K562 (cell line): ENCODE results near the gene NDFIP1. TPM values are rescaled to one million over a fixed set of nuclear protein-coding genes. Genes with fewer than 3 reads are reported as not detected.

Experiments used
- MECOM ChIP-seq: fragments of 250-450 bp; sonication (Bioruptor Pico); IDR thresholded peaks from 2 replicates; pipeline ENCODE4 v1.8.0; 2022; ENCODE audit warnings: inconsistent platforms
- NCOA6 ChIP-seq: fragments of 450-650 bp; IDR thresholded peaks from 2 replicates; pipeline ENCODE4 v1.6.1; 2017; ENCODE audit warnings: mild to moderate bottlenecking
- SRF ChIP-seq, 2 experiments: fragments of 250-450, 450-650 bp in 1 of 2; sonication (Bioruptor Pico) in 1 of 2; sonication (generic) in 1 of 2; formaldehyde crosslinking; IDR thresholded peaks; 2 replicates each; pipeline versions ENCODE4 v1.5.0 to v1.5.1; 2020 to 2022; ENCODE audit warnings: mild to moderate bottlenecking in 1 of 2, missing genetic modification reagents in 1 of 2
- ZKSCAN8 ChIP-seq: fragments of 200-800 bp; sonication (Bioruptor generic); IDR thresholded peaks from 2 replicates; pipeline ENCODE4 v1.6.1; 2016; ENCODE audit warnings: missing genetic modification characterization, missing compliant biosample characterization
- ZNF583 ChIP-seq: fragments of 250-450 bp; sonication (Bioruptor Pico); IDR thresholded peaks from 2 replicates; pipeline ENCODE4 v1.4.0; 2020
- polyA plus RNA-seq, 8 experiments: library from polyadenylated mRNA; depleted of rRNA in 4 of 8; stranded (reverse) in 5 of 8; unstranded in 3 of 8; fragments of >200 nt; fragmentation: Nextera tagmentation in 2 of 8; fragmentation: Illumina TruSeq in 1 of 8; extraction: Ambion mirVana in 2 of 8; extraction: Trizol in 1 of 8; gene quantifications; 2 replicates each; pipeline versions ENCODE4 v1.2.1 to v1.2.3, GENCODE V29; 2011 to 2014; ENCODE audit warnings: inconsistent platforms in 1 of 8, missing spikeins in 1 of 8
- total RNA-seq, 7 experiments: library from RNA; depleted of rRNA in 6 of 7; stranded (reverse); fragments of >200 nt in 6 of 7; fragmentation: Illumina TruSeq in 2 of 7; extraction: Trizol in 2 of 7; gene quantifications; 2 replicates each; pipeline versions ENCODE4 v1.2.1 to v1.2.3, GENCODE V29; 2011 to 2021; ENCODE audit warnings: low replicate concordance in 1 of 7
- TF ChIP-seq, protein P1 (sequence below): fragments of 450-650 bp; IDR thresholded peaks from 2 replicates; pipeline ENCODE4 v1.7.0; 2016; ENCODE audit warnings: borderline replicate concordance
- TF ChIP-seq, protein P2 (sequence below), 2 experiments: IDR thresholded peaks; 2 replicates each; pipeline ENCODE4 v1.6.1; 2012; ENCODE audit warnings: improper control_type of control experiment in 2 of 2, low read depth in 2 of 2, low read length in 2 of 2, borderline replicate concordance in 1 of 2
- TF ChIP-seq, protein P3 (sequence below), 2 experiments: fragments of 200-800 bp in 1 of 2; sonication (Bioruptor generic) in 1 of 2; sonication (generic) in 1 of 2; formaldehyde crosslinking in 1 of 2; IDR thresholded peaks in 1 of 2; conservative IDR thresholded peaks in 1 of 2; 2 replicates each; pipeline versions ENCODE4 v1.5.0 to v1.6.1; 2016 to 2020; ENCODE audit warnings: missing compliant biosample characterization in 1 of 2, missing genetic modification characterization in 1 of 2, missing genetic modification reagents in 1 of 2
- TF ChIP-seq, protein P4 (sequence below): fragments of 250-450 bp; sonication (Bioruptor Pico); IDR thresholded peaks from 2 replicates; pipeline ENCODE4 v1.4.0; 2020
- TF ChIP-seq, protein P5 (sequence below): fragments of 250-450 bp; sonication (Bioruptor Pico); IDR thresholded peaks from 2 replicates; pipeline ENCODE4 v1.4.0; 2020; ENCODE audit warnings: mild to moderate bottlenecking

Gene NDFIP1
- total and polyA plus RNA-seq, 9 of the 15 experiments (the other 6 are each of a cell fraction or from before 2014, with no cell fraction given), result 5.3 to 37.5 (median 31.9) TPM

DNA sequence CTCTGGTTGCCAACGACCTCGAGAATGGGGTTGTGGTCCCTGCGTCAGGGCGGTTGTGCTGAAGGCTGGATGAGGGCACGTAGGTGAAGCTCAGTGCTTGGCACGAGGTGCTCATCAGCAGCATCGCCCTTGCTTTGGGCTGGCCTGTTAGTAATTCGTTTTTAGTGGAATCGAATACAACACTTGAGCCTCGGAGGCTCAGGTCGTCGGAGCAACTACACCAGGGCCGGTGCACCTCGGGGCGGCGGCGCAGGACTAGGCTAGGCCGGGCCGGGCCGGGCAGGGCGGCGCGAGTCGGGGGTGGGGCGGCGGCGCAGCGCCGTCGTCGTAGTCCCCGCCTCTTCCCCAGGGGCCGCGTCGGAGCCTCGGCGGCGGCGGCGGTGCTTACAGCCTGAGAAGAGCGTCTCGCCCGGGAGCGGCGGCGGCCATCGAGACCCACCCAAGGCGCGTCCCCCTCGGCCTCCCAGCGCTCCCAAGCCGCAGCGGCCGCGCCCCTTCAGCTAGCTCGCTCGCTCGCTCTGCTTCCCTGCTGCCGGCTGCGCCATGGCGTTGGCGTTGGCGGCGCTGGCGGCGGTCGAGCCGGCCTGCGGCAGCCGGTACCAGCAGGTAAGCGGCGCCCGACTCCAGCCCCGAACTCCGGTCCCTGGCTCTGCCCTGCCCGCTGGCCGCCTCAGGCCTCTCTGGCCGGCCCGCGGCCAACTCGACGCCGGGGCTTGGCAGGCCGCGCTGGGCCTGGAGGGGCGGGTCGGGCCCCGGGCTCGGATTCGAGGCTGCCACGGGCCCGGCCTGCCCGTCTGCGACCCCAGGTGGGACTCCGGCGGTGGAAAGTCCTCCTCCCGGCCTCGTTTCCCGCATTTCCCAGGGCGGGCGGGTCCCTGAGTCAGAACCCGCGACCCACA lies at the start of gene NDFIP1 (continued):
- TF ChIP-seq, protein P1, sequence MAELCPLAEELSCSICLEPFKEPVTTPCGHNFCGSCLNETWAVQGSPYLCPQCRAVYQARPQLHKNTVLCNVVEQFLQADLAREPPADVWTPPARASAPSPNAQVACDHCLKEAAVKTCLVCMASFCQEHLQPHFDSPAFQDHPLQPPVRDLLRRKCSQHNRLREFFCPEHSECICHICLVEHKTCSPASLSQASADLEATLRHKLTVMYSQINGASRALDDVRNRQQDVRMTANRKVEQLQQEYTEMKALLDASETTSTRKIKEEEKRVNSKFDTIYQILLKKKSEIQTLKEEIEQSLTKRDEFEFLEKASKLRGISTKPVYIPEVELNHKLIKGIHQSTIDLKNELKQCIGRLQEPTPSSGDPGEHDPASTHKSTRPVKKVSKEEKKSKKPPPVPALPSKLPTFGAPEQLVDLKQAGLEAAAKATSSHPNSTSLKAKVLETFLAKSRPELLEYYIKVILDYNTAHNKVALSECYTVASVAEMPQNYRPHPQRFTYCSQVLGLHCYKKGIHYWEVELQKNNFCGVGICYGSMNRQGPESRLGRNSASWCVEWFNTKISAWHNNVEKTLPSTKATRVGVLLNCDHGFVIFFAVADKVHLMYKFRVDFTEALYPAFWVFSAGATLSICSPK, result no peak
- TF ChIP-seq, protein P2, sequence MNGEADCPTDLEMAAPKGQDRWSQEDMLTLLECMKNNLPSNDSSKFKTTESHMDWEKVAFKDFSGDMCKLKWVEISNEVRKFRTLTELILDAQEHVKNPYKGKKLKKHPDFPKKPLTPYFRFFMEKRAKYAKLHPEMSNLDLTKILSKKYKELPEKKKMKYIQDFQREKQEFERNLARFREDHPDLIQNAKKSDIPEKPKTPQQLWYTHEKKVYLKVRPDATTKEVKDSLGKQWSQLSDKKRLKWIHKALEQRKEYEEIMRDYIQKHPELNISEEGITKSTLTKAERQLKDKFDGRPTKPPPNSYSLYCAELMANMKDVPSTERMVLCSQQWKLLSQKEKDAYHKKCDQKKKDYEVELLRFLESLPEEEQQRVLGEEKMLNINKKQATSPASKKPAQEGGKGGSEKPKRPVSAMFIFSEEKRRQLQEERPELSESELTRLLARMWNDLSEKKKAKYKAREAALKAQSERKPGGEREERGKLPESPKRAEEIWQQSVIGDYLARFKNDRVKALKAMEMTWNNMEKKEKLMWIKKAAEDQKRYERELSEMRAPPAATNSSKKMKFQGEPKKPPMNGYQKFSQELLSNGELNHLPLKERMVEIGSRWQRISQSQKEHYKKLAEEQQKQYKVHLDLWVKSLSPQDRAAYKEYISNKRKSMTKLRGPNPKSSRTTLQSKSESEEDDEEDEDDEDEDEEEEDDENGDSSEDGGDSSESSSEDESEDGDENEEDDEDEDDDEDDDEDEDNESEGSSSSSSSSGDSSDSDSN (IDR thresholded peaks at IDR 0.05; ENCODE audit: borderline replicate concordance in 1 of 2, low read depth in 2 of 2, low read length in 2 of 2), result peak; percentile 99
- TF ChIP-seq, protein P3, sequence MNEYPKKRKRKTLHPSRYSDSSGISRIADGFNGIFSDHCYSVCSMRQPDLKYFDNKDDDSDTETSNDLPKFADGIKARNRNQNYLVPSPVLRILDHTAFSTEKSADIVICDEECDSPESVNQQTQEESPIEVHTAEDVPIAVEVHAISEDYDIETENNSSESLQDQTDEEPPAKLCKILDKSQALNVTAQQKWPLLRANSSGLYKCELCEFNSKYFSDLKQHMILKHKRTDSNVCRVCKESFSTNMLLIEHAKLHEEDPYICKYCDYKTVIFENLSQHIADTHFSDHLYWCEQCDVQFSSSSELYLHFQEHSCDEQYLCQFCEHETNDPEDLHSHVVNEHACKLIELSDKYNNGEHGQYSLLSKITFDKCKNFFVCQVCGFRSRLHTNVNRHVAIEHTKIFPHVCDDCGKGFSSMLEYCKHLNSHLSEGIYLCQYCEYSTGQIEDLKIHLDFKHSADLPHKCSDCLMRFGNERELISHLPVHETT (CRISPR knock-in tag; conservative IDR thresholded peaks at IDR 0.05 in 1 of 2, IDR thresholded peaks at IDR 0.05 in 1 of 2), result peak in 1 of 2 experiments; percentile 56; a peak in 1 of 4 replicates
- TF ChIP-seq ZKSCAN8 (CRISPR knock-in tag) (no peak), SRF (CRISPR knock-in tag; IDR thresholded peaks at IDR 0.05) (no peak), MECOM (CRISPR knock-in tag) (no peak; the same call in 1 of the 2 replicates), NCOA6 (no peak), ZNF583 (CRISPR knock-in tag) (no peak)
- TF ChIP-seq, protein P4, sequence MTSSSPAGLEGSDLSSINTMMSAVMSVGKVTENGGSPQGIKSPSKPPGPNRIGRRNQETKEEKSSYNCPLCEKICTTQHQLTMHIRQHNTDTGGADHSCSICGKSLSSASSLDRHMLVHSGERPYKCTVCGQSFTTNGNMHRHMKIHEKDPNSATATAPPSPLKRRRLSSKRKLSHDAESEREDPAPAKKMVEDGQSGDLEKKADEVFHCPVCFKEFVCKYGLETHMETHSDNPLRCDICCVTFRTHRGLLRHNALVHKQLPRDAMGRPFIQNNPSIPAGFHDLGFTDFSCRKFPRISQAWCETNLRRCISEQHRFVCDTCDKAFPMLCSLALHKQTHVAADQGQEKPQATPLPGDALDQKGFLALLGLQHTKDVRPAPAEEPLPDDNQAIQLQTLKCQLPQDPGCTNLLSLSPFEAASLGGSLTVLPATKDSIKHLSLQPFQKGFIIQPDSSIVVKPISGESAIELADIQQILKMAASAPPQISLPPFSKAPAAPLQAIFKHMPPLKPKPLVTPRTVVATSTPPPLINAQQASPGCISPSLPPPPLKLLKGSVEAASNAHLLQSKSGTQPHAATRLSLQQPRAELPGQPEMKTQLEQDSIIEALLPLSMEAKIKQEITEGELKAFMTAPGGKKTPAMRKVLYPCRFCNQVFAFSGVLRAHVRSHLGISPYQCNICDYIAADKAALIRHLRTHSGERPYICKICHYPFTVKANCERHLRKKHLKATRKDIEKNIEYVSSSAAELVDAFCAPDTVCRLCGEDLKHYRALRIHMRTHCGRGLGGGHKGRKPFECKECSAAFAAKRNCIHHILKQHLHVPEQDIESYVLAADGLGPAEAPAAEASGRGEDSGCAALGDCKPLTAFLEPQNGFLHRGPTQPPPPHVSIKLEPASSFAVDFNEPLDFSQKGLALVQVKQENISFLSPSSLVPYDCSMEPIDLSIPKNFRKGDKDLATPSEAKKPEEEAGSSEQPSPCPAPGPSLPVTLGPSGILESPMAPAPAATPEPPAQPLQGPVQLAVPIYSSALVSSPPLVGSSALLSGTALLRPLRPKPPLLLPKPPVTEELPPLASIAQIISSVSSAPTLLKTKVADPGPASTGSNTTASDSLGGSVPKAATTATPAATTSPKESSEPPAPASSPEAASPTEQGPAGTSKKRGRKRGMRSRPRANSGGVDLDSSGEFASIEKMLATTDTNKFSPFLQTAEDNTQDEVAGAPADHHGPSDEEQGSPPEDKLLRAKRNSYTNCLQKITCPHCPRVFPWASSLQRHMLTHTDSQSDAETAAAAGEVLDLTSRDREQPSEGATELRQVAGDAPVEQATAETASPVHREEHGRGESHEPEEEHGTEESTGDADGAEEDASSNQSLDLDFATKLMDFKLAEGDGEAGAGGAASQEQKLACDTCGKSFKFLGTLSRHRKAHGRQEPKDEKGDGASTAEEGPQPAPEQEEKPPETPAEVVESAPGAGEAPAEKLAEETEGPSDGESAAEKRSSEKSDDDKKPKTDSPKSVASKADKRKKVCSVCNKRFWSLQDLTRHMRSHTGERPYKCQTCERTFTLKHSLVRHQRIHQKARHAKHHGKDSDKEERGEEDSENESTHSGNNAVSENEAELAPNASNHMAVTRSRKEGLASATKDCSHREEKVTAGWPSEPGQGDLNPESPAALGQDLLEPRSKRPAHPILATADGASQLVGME (CRISPR knock-in tag), result no peak
- TF ChIP-seq, protein P5, sequence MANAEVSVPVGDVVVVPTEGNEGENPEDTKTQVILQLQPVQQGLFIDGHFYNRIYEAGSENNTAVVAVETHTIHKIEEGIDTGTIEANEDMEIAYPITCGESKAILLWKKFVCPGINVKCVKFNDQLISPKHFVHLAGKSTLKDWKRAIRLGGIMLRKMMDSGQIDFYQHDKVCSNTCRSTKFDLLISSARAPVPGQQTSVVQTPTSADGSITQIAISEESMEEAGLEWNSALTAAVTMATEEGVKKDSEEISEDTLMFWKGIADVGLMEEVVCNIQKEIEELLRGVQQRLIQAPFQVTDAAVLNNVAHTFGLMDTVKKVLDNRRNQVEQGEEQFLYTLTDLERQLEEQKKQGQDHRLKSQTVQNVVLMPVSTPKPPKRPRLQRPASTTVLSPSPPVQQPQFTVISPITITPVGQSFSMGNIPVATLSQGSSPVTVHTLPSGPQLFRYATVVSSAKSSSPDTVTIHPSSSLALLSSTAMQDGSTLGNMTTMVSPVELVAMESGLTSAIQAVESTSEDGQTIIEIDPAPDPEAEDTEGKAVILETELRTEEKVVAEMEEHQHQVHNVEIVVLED, result peak; percentile 78
